ENCODE results near the gene NAA25. TPM values are rescaled to one million over a fixed set of nuclear protein-coding genes. Genes with fewer than 3 reads are reported as not detected.

NAA25 gene
- total and polyA plus RNA-seq, 9 of the 15 experiments (the other 6 are each of a cell fraction or from before 2014, with no cell fraction given): 26.6 to 59.6 (median 48.9) TPM

Small RNA genes within 50 kb of the gene (microRNA-seq; reads per million reads assigned to microRNA genes)
- 2.3 reads per million, percentile 29 among the genes with 10 or more reads in this experiment for gene MIR3657 (ENCODE audit: borderline microRNAs expressed)

Small RNA genes within 50 kb of the gene (small RNA-seq; reads per million reads assigned to genes)
- gene AC004024.1 (not detected), gene MIR3657 (0.11 reads per million), gene RF00019 (not detected)

Other genes with a start within 250 kb of the NAA25 start
- gene TMEM116, start 95.6 kb downstream of the NAA25 start, total RNA-seq (2014; rRNA removed): 5.2 and 10.0 TPM in 2 replicates
- gene TMEM116, start 95.6 kb downstream of the NAA25 start, total RNA-seq (2014; rRNA removed; fragmentation: Illumina TruSeq; extraction: Trizol): 14.2 and 15.6 TPM in 2 replicates
- gene TMEM116, start 95.6 kb downstream of the NAA25 start, total RNA-seq (2015; rRNA removed; fragmentation: Illumina TruSeq; extraction: Trizol): 9.0 and 10.7 TPM in 2 replicates
- gene TMEM116, start 95.6 kb downstream of the NAA25 start, total RNA-seq (2021): 10.8 and 11.1 TPM in 2 replicates
- 78.6 and 98.3 TPM in 2 replicates for gene TMEM116, start 95.6 kb downstream of the NAA25 start, polyA plus RNA-seq (2011; rRNA removed)
- gene TMEM116, start 95.6 kb downstream of the NAA25 start, polyA plus RNA-seq (2014; fragmentation: Illumina TruSeq; extraction: Trizol): 13.9 and 14.4 TPM in 2 replicates
- 10 to 100 TPM; 19.2 to 22.9 TPM for gene TMEM116, start 95.6 kb downstream of the NAA25 start, polyA plus RNA-seq (2014; fragmentation: Nextera tagmentation; extraction: Ambion mirVana)
- 12.7 and 16.3 TPM in 2 replicates for gene TMEM116, start 95.6 kb downstream of the NAA25 start, polyA plus RNA-seq (2014; rRNA removed)
- gene ERP29, start 95.4 kb downstream of the NAA25 start, total RNA-seq (2014; rRNA removed): 58.6 and 60.7 TPM in 2 replicates
- gene ERP29, start 95.4 kb downstream of the NAA25 start, total RNA-seq (2014; rRNA removed; fragmentation: Illumina TruSeq; extraction: Trizol): 112 and 113 TPM in 2 replicates
- gene ERP29, start 95.4 kb downstream of the NAA25 start, total RNA-seq (2015; rRNA removed; fragmentation: Illumina TruSeq; extraction: Trizol): 133 TPM in 2 replicates
- gene ERP29, start 95.4 kb downstream of the NAA25 start, total RNA-seq (2021): 82.3 and 97.5 TPM in 2 replicates
- 111 and 129 TPM in 2 replicates for gene ERP29, start 95.4 kb downstream of the NAA25 start, polyA plus RNA-seq (2011; rRNA removed)
- gene ERP29, start 95.4 kb downstream of the NAA25 start, polyA plus RNA-seq (2014; fragmentation: Illumina TruSeq; extraction: Trizol): 106 and 110 TPM in 2 replicates
- gene ERP29, start 95.4 kb downstream of the NAA25 start, polyA plus RNA-seq (2014; fragmentation: Nextera tagmentation; extraction: Ambion mirVana): 100 to 1,000 TPM in 1 of 2 experiments, 10 to 100 TPM in 1; 42.4 to 146 TPM
- gene ERP29, start 95.4 kb downstream of the NAA25 start, polyA plus RNA-seq (2014; rRNA removed): 136 and 137 TPM in 2 replicates
- gene TRAFD1, start 16.8 kb upstream of the NAA25 start, total RNA-seq (2014; rRNA removed): 41.6 and 51.5 TPM in 2 replicates
- 41.3 and 44.6 TPM in 2 replicates for gene TRAFD1, start 16.8 kb upstream of the NAA25 start, total RNA-seq (2014; rRNA removed; fragmentation: Illumina TruSeq; extraction: Trizol)
- 37.9 and 41.6 TPM in 2 replicates for gene TRAFD1, start 16.8 kb upstream of the NAA25 start, total RNA-seq (2015; rRNA removed; fragmentation: Illumina TruSeq; extraction: Trizol)
- gene TRAFD1, start 16.8 kb upstream of the NAA25 start, total RNA-seq (2021): 46.7 and 49.2 TPM in 2 replicates
- gene TRAFD1, start 16.8 kb upstream of the NAA25 start, polyA plus RNA-seq (2011; rRNA removed): 54.5 and 56.1 TPM in 2 replicates
- 50.7 and 65.6 TPM in 2 replicates for gene TRAFD1, start 16.8 kb upstream of the NAA25 start, polyA plus RNA-seq (2014; fragmentation: Illumina TruSeq; extraction: Trizol)
- gene TRAFD1, start 16.8 kb upstream of the NAA25 start, polyA plus RNA-seq (2014; fragmentation: Nextera tagmentation; extraction: Ambion mirVana): 10 to 100 TPM; 54.5 to 85.5 TPM
- 54.5 and 56.6 TPM in 2 replicates for gene TRAFD1, start 16.8 kb upstream of the NAA25 start, polyA plus RNA-seq (2014; rRNA removed)